ENCODE measurements around the gene RHOT2. TPM values are rescaled to one million over a fixed set of nuclear protein-coding genes. Genes with fewer than 3 reads are reported as not detected.

The RHOT2 gene
- total RNA-seq, 1 donor from 2014 or later: 207 TPM

GRCh38 chr16:702341-702740 lies 34.4 kb downstream of the RHOT2 start:
- peaks cover 85% of the 10 kb centered on the region for H3K27me3 Mint-ChIP-seq (ENCODE audit: low read depth)
- TF ChIP-seq, protein P1, sequence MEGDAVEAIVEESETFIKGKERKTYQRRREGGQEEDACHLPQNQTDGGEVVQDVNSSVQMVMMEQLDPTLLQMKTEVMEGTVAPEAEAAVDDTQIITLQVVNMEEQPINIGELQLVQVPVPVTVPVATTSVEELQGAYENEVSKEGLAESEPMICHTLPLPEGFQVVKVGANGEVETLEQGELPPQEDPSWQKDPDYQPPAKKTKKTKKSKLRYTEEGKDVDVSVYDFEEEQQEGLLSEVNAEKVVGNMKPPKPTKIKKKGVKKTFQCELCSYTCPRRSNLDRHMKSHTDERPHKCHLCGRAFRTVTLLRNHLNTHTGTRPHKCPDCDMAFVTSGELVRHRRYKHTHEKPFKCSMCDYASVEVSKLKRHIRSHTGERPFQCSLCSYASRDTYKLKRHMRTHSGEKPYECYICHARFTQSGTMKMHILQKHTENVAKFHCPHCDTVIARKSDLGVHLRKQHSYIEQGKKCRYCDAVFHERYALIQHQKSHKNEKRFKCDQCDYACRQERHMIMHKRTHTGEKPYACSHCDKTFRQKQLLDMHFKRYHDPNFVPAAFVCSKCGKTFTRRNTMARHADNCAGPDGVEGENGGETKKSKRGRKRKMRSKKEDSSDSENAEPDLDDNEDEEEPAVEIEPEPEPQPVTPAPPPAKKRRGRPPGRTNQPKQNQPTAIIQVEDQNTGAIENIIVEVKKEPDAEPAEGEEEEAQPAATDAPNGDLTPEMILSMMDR (IDR thresholded peaks at IDR 0.05; ENCODE audit: unreplicated experiment): no peak

GRCh38 chr16:703406-703805 lies 35.5 kb downstream of the RHOT2 start:
- Mint-ChIP-seq H3K27ac (no peak overlapping the region), H3K9me3 (no peaks in the 10 kb centered on the region), H3K4me3 (no peak overlapping the region), H3K4me1 (no peaks in the 10 kb centered on the region), H3K27me3 (ENCODE audit: low read depth) (peaks cover 83% of the 10 kb centered on the region), H3K36me3 (no peaks in the 10 kb centered on the region)
- TF ChIP-seq, protein P1 (IDR thresholded peaks at IDR 0.05; ENCODE audit: unreplicated experiment): no peak
- no peak for DNase-seq (ENCODE audit: low spot score in 2 of 2, unreplicated experiment in 2 of 2)

More at GRCh38 chr16:702341-702740, 34.4 kb downstream of the RHOT2 start:
- H3K9me3 Mint-ChIP-seq: no peaks in the 10 kb centered on the region
- H3K36me3 Mint-ChIP-seq: no peaks in the 10 kb centered on the region
- H3K4me3 Mint-ChIP-seq: no peak overlapping the region
- H3K27ac Mint-ChIP-seq: no peak overlapping the region
- no peak for DNase-seq (ENCODE audit: low spot score in 2 of 2, unreplicated experiment in 2 of 2)
- no peaks in the 10 kb centered on the region for H3K4me1 Mint-ChIP-seq

- H3K4me3 Mint-ChIP-seq: no peak overlapping the region
- no peak overlapping the region for H3K27ac Mint-ChIP-seq
- no peaks in the 10 kb centered on the region for H3K9me3 Mint-ChIP-seq
- no peaks in the 10 kb centered on the region for H3K36me3 Mint-ChIP-seq
- H3K4me1 Mint-ChIP-seq: no peaks in the 10 kb centered on the region
- TF ChIP-seq, protein P1 (IDR thresholded peaks at IDR 0.05; ENCODE audit: unreplicated experiment): no peak
- no peak for DNase-seq (ENCODE audit: low spot score in 2 of 2, unreplicated experiment in 2 of 2)
- H3K27me3 Mint-ChIP-seq (ENCODE audit: low read depth): peaks cover 83% of the 10 kb centered on the region
Observed at GRCh38 chr16:704047-704446, 36.1 kb downstream of the RHOT2 start.

DNA sequence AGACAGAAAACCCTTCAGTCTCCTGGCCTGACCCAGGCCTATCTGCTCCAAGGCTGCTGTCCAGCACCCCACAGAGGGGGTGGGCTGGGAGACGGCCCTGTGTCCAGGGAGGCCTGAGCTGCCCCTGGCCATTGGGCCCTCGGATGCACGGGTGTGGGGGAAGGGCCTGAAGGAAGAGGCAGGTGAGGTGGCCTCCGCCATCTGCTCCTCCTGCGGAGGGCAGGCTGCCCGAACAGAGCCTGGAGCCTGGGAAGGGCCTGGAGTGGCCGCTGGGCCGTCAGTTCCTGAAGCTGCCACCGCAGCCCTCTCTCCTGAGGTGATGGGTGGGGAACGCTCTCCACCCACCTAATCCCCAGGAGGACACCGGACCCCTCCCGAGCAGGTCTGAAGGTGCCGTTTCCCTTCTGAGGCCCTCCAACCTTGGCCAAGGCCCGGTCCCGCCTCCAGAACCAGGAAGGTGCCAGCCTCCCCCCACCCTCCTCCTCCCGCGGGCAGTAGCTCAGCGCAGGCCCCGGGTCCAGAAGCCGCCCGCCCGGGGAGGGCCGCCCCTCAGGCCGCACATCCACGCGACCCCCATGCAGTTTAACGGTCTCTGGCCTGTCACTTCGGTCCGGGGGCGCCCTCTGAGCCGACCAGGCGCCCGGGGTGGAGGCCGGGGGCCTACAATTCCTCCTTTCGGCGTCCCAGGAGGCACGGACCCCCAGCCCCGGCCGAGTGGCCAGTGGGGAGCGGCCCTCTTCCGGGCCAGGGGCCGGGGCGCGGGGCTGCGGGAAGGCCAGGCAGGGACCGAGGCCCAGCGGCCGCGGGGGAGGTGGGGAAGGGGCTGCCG lies 36.8 kb downstream of the RHOT2 start:
- no peaks in the 10 kb centered on the region for H3K36me3 Mint-ChIP-seq
- no peak for DNase-seq (ENCODE audit: low spot score in 2 of 2, unreplicated experiment in 2 of 2)
- no peaks in the 10 kb centered on the region for H3K9me3 Mint-ChIP-seq
- no peaks in the 10 kb centered on the region for H3K4me1 Mint-ChIP-seq
- H3K4me3 Mint-ChIP-seq: no peak overlapping the region
- H3K27me3 Mint-ChIP-seq (ENCODE audit: low read depth): peaks cover 83% of the 10 kb centered on the region
- no peak overlapping the region for H3K27ac Mint-ChIP-seq
- TF ChIP-seq, protein P1 (IDR thresholded peaks at IDR 0.05; ENCODE audit: unreplicated experiment): no peak

- TF ChIP-seq, protein P1 (IDR thresholded peaks at IDR 0.05; ENCODE audit: unreplicated experiment): no peak
- Mint-ChIP-seq H3K27me3 (ENCODE audit: low read depth) (peaks cover 86% of the 10 kb centered on the region), H3K4me1 (no peaks in the 10 kb centered on the region), H3K27ac (no peak within 1 kb of the TSS), H3K4me3 (peak within 1 kb of the TSS; percentile 22), H3K36me3 (no peaks in the 10 kb centered on the region), H3K9me3 (no peaks in the 10 kb centered on the region)
- no peak for DNase-seq (ENCODE audit: low spot score in 2 of 2, unreplicated experiment in 2 of 2)
Observed at GRCh38 chr16:705431-706188, 37.7 kb downstream of the RHOT2 start, which contains the start of gene FBXL16. TSS of gene FBXL16 (minus strand) at chr16:705801. CDS start at chr16:697405, 8,396 bp downstream.
